ENCODE data around the gene TLE3.

TLE3 gene

GRCh38 chr15:70027518-70027917 lies 70.2 kb downstream of the TLE3 start:
- DNase-seq (ENCODE audit: low read depth) = no peak

GRCh38 chr15:70026991-70027390 lies 70.7 kb downstream of the TLE3 start:
- no peak for DNase-seq (ENCODE audit: low read depth)

- DNase-seq (ENCODE audit: low read depth) = no peak
These were observed 72.1 kb downstream of the TLE3 start for GRCh38 chr15:70025413-70026296.

- no peak for DNase-seq (ENCODE audit: low read depth)
These were observed 73.2 kb downstream of the TLE3 start for GRCh38 chr15:70024521-70024920.

GRCh38 chr15:70023769-70024491 lies 73.8 kb downstream of the TLE3 start:
- no peak for DNase-seq (ENCODE audit: low read depth)

- DNase-seq (ENCODE audit: low read depth) = peak; percentile 36
These were observed 74.5 kb downstream of the TLE3 start for GRCh38 chr15:70023064-70023768.

- no peak for DNase-seq (ENCODE audit: low read depth)
These were observed 77.5 kb downstream of the TLE3 start for GRCh38 chr15:70020229-70020628.

GRCh38 chr15:70018646-70019600 lies 78.8 kb downstream of the TLE3 start:
- no peak for DNase-seq (ENCODE audit: low read depth)

- DNase-seq (ENCODE audit: low read depth) = no peak
These were observed 79.9 kb downstream of the TLE3 start for GRCh38 chr15:70017801-70018200.

GRCh38 chr15:70017025-70017424 lies 80.7 kb downstream of the TLE3 start:
- no peak for DNase-seq (ENCODE audit: low read depth)

- no peak for DNase-seq (ENCODE audit: low read depth)
These were observed 81.2 kb downstream of the TLE3 start for GRCh38 chr15:70016511-70016994.

GRCh38 chr15:70014860-70015490 lies 82.7 kb downstream of the TLE3 start:
- DNase-seq (ENCODE audit: low read depth) = no peak

- DNase-seq (ENCODE audit: low read depth) = no peak
These were observed 83.4 kb downstream of the TLE3 start for GRCh38 chr15:70014331-70014730.

GRCh38 chr15:70013656-70014313 lies 83.9 kb downstream of the TLE3 start:
- DNase-seq (ENCODE audit: low read depth) = no peak

- DNase-seq (ENCODE audit: low read depth) = no peak
These were observed 84.8 kb downstream of the TLE3 start for GRCh38 chr15:70012895-70013294.

- no peak for DNase-seq (ENCODE audit: low read depth)
These were observed 88.9 kb downstream of the TLE3 start for GRCh38 chr15:70008697-70009290.

GRCh38 chr15:70006259-70007147 lies 91.2 kb downstream of the TLE3 start:
- no peak for DNase-seq (ENCODE audit: low read depth)

- no peak for DNase-seq (ENCODE audit: low read depth)
These were observed 92.9 kb downstream of the TLE3 start for GRCh38 chr15:70004826-70005225.

GRCh38 chr15:70002897-70003296 lies 94.8 kb downstream of the TLE3 start:
- no peak for DNase-seq (ENCODE audit: low read depth)
